ENCODE data around the gene UVRAG.

DNA sequence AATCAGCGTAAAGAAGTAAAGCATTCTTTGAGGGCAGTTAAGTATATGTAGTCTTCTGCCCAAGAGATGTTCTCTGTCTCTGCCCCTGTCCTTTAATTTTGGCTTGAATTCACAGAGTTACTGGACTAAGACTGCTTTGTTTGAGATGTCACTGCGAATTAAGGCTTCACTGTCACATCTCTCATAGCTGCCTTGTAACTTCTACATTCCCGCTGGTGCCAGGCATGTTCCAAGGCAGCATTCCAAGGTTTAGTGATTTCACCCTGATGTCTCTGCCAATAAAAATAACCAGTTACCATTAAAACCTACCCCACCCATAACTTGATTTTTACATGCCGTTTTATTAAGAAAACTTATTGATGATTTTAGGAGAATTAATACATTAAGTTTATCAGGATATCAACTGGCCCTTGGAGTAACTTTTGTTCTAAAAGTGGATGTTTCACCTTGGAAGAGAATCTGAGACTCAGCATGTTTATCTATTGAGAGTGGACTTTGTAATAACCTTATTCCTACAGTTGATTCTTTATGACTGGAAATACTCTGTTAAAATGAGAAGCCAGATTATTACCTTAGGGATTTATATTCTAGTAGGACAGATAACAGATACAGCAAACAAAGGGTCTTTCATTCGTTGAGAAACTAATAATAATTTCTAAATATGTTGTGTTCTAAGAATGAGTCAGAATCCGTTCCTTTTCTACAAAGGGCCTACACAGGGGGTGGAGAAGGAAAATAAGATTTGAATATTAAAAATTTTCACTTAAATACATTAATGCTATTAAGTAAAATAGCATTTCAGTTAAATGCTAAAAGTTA is 110.2 kb downstream of the UVRAG start:
- no peak for TF ChIP-seq POLR2A (IDR thresholded peaks at IDR 0.05)
- TF ChIP-seq, protein P1, sequence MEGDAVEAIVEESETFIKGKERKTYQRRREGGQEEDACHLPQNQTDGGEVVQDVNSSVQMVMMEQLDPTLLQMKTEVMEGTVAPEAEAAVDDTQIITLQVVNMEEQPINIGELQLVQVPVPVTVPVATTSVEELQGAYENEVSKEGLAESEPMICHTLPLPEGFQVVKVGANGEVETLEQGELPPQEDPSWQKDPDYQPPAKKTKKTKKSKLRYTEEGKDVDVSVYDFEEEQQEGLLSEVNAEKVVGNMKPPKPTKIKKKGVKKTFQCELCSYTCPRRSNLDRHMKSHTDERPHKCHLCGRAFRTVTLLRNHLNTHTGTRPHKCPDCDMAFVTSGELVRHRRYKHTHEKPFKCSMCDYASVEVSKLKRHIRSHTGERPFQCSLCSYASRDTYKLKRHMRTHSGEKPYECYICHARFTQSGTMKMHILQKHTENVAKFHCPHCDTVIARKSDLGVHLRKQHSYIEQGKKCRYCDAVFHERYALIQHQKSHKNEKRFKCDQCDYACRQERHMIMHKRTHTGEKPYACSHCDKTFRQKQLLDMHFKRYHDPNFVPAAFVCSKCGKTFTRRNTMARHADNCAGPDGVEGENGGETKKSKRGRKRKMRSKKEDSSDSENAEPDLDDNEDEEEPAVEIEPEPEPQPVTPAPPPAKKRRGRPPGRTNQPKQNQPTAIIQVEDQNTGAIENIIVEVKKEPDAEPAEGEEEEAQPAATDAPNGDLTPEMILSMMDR (IDR thresholded peaks at IDR 0.05), result no peak

Measured in tibial nerve (tissue), 3 donors.